GM06990 (cell line): ENCODE measurements around the gene PAPPA.

Source experiments
- DNase-seq: peaks from one replicate; pipeline ENCODE4 v3.0.0-alpha.2; 2011; ENCODE audit not compliant: insufficient read length; ENCODE audit errors: extremely low read depth
- H3K27me3 ChIP-seq: replicated peaks from 2 replicates; pipeline ENCODE4 v1.6.0; 2011; ENCODE audit warnings: low read length; ENCODE audit not compliant: control insufficient read depth, insufficient read depth
- H3K36me3 ChIP-seq: 2 replicates; pipeline ENCODE4 v1.5.1; 2011; ENCODE audit warnings: low read length; ENCODE audit not compliant: control insufficient read depth, insufficient read depth
- H3K4me3 ChIP-seq: replicated peaks from 2 replicates; pipeline ENCODE4 v1.5.1; 2011; ENCODE audit warnings: low read depth, mild to moderate bottlenecking, control low read depth, low read length
- TF ChIP-seq, protein P1 (sequence below): IDR thresholded peaks from 2 replicates; pipeline ENCODE4 v1.5.1; 2011; ENCODE audit warnings: low read length, control low read depth, mild to moderate bottlenecking, inconsistent platforms; ENCODE audit not compliant: insufficient read depth, poor library complexity, severe bottlenecking

PAPPA gene

GRCh38 chr9:116178481-116179211, 25.1 kb downstream of the PAPPA start:
- Histone ChIP-seq H3K27me3 (no peaks in the 10 kb centered on the region), H3K4me3 (no peak overlapping the region), H3K36me3 (no peaks in the 10 kb centered on the region)
- DNase-seq: no peak
- TF ChIP-seq, protein P1, sequence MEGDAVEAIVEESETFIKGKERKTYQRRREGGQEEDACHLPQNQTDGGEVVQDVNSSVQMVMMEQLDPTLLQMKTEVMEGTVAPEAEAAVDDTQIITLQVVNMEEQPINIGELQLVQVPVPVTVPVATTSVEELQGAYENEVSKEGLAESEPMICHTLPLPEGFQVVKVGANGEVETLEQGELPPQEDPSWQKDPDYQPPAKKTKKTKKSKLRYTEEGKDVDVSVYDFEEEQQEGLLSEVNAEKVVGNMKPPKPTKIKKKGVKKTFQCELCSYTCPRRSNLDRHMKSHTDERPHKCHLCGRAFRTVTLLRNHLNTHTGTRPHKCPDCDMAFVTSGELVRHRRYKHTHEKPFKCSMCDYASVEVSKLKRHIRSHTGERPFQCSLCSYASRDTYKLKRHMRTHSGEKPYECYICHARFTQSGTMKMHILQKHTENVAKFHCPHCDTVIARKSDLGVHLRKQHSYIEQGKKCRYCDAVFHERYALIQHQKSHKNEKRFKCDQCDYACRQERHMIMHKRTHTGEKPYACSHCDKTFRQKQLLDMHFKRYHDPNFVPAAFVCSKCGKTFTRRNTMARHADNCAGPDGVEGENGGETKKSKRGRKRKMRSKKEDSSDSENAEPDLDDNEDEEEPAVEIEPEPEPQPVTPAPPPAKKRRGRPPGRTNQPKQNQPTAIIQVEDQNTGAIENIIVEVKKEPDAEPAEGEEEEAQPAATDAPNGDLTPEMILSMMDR: no peak

GRCh38 chr9:116179568-116179967, 26.0 kb downstream of the PAPPA start:
- H3K27me3 ChIP-seq: no peaks in the 10 kb centered on the region
- TF ChIP-seq, protein P1: no peak
- no peaks in the 10 kb centered on the region for H3K36me3 ChIP-seq
- no peak overlapping the region for H3K4me3 ChIP-seq
- no peak for DNase-seq

DNA sequence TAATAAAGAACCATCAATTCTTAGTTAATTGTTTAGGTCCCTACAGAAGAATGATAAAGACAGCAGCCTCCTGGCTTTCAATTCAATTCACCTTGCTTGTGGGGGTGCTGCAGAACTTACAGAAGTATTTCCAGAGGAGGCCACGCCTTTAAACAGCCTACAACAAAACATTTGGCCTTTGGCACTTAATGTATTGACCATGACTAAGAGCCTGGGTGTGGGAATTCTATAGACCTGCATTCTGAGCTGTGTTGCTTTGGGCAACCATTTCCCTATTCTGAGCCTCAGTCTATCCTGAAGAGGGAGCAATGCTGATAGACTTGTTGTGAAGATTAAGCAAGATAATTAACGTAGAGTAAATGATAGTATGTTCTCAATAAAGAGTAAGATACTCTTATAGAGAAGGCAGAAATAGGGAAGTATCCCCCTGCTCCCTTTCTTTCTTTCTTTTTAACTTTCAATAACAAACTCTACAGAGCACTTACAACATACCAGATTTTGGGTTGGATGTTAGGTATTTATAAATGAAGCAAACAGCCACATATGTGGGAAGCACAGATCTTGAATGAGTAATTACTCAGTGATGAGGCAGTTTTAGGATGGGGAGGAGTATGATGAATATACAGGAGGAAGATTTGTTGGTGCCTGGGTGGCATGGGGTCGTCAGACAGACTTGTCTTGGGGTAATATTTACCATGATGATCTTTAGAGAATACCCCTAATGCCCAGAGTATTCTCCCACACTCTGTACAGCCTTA, 28.4 kb downstream of the PAPPA start:
- Histone ChIP-seq H3K36me3 (no peaks in the 10 kb centered on the region), H3K27me3 (no peaks in the 10 kb centered on the region), H3K4me3 (no peak overlapping the region)
- no peak for DNase-seq
- TF ChIP-seq, protein P1: no peak

- H3K4me3 ChIP-seq: no peak overlapping the region
- H3K27me3 ChIP-seq: no peaks in the 10 kb centered on the region
- no peak for DNase-seq
- TF ChIP-seq, protein P1: no peak
- H3K36me3 ChIP-seq: no peaks in the 10 kb centered on the region
Measured at GRCh38 chr9:116182876-116183275, 29.3 kb downstream of the PAPPA start.

DNA sequence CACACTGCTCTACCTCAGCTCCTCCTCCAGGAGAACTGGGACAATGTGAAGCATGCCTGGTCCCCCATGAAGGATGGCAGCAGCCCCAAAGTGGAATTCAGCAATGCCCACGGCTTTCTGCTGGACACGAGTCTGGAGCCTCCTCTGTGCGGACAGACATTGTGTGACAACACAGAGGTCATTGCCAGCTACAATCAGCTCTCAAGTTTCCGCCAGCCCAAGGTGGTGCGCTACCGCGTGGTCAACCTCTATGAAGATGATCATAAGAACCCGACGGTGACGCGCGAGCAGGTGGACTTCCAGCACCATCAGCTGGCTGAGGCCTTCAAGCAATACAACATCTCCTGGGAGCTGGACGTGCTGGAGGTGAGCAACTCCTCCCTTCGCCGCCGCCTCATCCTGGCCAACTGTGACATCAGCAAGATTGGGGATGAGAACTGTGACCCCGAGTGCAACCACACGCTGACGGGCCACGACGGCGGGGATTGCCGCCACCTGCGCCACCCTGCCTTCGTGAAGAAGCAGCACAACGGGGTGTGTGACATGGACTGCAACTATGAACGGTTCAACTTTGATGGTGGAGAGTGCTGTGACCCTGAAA, 34.1 kb downstream of the PAPPA start:
- Histone ChIP-seq H3K27me3 (no peaks in the 10 kb centered on the region; the same call in 1 of the 2 replicates), H3K4me3 (no peak overlapping the region), H3K36me3 (no peaks in the 10 kb centered on the region)
- TF ChIP-seq, protein P1: no peak
- peak; percentile 1 for DNase-seq
